ENCODE data around the gene SEMA3F. TPM values are rescaled to one million over a fixed set of nuclear protein-coding genes. Genes with fewer than 3 reads are reported as not detected.

SEMA3F gene
- total and polyA plus RNA-seq, 10 of the 15 experiments (the other 5 are each of a cell fraction or from before 2014, with no cell fraction given) = 0.08 to 0.28 (median 0.12) TPM; not detected in 6

DNA sequence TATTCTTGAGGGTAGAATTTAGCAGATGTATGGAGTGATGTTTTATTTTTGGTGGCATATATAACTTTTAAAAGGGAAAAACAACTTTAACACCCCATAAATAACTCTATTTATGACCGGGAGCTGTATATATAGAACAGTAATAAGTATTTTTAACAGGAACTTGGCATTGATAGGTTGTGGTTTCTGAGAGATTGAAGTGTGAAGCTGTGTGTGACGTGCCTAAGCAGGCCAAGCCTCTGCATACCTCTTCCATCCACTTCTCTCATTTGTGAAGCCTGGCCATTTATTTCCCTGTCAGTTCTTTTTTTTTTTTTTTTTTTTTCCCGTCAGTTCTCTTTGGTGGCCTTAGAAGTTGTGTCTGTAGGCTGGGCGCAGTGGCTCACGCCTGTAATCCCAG lies 43.4 kb upstream of the SEMA3F start:
- 42% methylated on average over 2 of the region's 5 CpGs for WGBS (ENCODE audit: insufficient coverage, insufficient replicate concordance, low lambda C conversion rate, missing lambda C conversion rate)
- Histone ChIP-seq H3K4me3 (no peak overlapping the region), H3K79me2 (ENCODE audit: control insufficient read depth, insufficient read depth, low read length) (no peaks in the 10 kb centered on the region), H3K27me3 (replicated peaks in 1 of 2; ENCODE audit: control insufficient read depth in 2 of 2, insufficient read depth in 2 of 2, low read length in 1 of 2) (no peaks in the 10 kb centered on the region), H3K9me3 (replicated peaks; ENCODE audit: control insufficient read depth, insufficient read depth, low read length) (no peaks in the 10 kb centered on the region), H4K20me1 (ENCODE audit: control insufficient read depth, insufficient read depth) (peaks cover 7% of the 10 kb centered on the region; the same call in 1 of the 2 replicates), H3K4me1 (ENCODE audit: control insufficient read depth, insufficient read depth, low read length) (no peaks in the 10 kb centered on the region; the same call in 1 of the 2 replicates), H3K27ac (ENCODE audit: control insufficient read depth, insufficient read depth) (no peak overlapping the region), H3K36me3 (ENCODE audit: control insufficient read depth in 2 of 2, insufficient read depth in 2 of 2, low read length in 1 of 2) (peaks cover 34 to 68% of the 10 kb centered on the region in 2 experiments), H2AFZ (ENCODE audit: control insufficient read depth, low read depth, low read length) (no peak overlapping the region), H3K4me2 (ENCODE audit: control insufficient read depth, insufficient read depth) (no peak overlapping the region), H3K9ac (ENCODE audit: control insufficient read depth, insufficient read depth, low read length) (no peak overlapping the region)
- ATAC-seq = peak; percentile 56
- TF ChIP-seq POLR2AphosphoS5 (IDR thresholded peaks at IDR 0.05; ENCODE audit: low read length) = no peak
- no peak for TF ChIP-seq YBX1 (IDR thresholded peaks at IDR 0.05)
- TF ChIP-seq, protein P1, sequence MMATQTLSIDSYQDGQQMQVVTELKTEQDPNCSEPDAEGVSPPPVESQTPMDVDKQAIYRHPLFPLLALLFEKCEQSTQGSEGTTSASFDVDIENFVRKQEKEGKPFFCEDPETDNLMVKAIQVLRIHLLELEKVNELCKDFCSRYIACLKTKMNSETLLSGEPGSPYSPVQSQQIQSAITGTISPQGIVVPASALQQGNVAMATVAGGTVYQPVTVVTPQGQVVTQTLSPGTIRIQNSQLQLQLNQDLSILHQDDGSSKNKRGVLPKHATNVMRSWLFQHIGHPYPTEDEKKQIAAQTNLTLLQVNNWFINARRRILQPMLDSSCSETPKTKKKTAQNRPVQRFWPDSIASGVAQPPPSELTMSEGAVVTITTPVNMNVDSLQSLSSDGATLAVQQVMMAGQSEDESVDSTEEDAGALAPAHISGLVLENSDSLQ (IDR thresholded peaks at IDR 0.05) = peak; percentile 15; the same call in 1 of the 2 replicates
- ChIA-PET CTCF (interaction anchor here (1.3 to 1.7 kb wide), 2 partner anchors 9 to 17 kb away, joined by 5 read pairs; no protein-coding TSS in a partner anchor), SMC1A (ENCODE audit: uncharacterized antibody, unreplicated experiment) (no interaction called here), RAD21 (ENCODE audit: unreplicated experiment) (no interaction called here), POLR2A (interaction anchor here (0.6 to 0.7 kb wide), 2 partner anchors 20 to 453 kb away, joined by 3 read pairs; no protein-coding TSS in a partner anchor)
- no TSS peak for BruUV-seq (replicated peaks)
- in situ Hi-C loops (cut with MboI) (no loop called here), intact Hi-C loops (cut with micrococcal nuclease; ENCODE audit: unreplicated experiment) (no loop called here)
- FAIRE-seq = no peak
- DNase-seq (ENCODE audit: low read depth, low spot score) = no peak

DNA sequence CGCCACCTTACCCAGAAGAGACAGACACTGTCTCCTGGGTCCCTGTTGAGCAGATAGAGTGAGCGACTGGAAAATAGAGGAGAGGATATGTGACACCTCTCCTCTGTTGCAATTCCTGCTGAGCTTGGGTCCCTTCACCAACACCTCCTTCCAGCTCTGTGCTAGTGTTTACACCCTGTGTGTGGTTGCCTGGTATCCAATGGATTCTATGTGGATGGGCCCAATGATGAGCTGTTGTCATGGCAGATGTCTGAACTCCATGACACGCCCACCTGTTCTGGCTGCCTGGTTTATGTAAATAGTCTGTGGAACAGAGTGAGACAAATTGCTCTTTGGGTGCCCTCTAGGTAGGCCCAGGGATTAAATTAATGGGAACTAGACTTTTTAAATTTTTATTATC lies 42.7 kb upstream of the SEMA3F start:
- Histone ChIP-seq H3K27ac (ENCODE audit: control insufficient read depth, insufficient read depth) (no peak overlapping the region), H3K9ac (ENCODE audit: control insufficient read depth, insufficient read depth, low read length) (no peak overlapping the region), H3K36me3 (ENCODE audit: control insufficient read depth in 2 of 2, insufficient read depth in 2 of 2, low read length in 1 of 2) (peaks cover 33 to 66% of the 10 kb centered on the region in 2 experiments), H3K9me3 (replicated peaks; ENCODE audit: control insufficient read depth, insufficient read depth, low read length) (no peaks in the 10 kb centered on the region), H3K4me2 (ENCODE audit: control insufficient read depth, insufficient read depth) (no peak overlapping the region), H3K4me1 (ENCODE audit: control insufficient read depth, insufficient read depth, low read length) (no peaks in the 10 kb centered on the region; the same call in 1 of the 2 replicates), H2AFZ (ENCODE audit: control insufficient read depth, low read depth, low read length) (no peak overlapping the region), H4K20me1 (ENCODE audit: control insufficient read depth, insufficient read depth) (peaks cover 7% of the 10 kb centered on the region; the same call in 1 of the 2 replicates), H3K27me3 (replicated peaks in 1 of 2; ENCODE audit: control insufficient read depth in 2 of 2, insufficient read depth in 2 of 2, low read length in 1 of 2) (no peaks in the 10 kb centered on the region), H3K79me2 (ENCODE audit: control insufficient read depth, insufficient read depth, low read length) (no peaks in the 10 kb centered on the region), H3K4me3 (no peak overlapping the region)
- TF ChIP-seq PAX5 (IDR thresholded peaks at IDR 0.05; ENCODE audit: borderline replicate concordance, low read depth, low read length) (no peak), CREM (IDR thresholded peaks at IDR 0.05; ENCODE audit: low read depth) (no peak), MAX (IDR thresholded peaks at IDR 0.05; ENCODE audit: low read depth, low read length) (no peak), KDM1A (IDR thresholded peaks at IDR 0.05; ENCODE audit: borderline replicate concordance) (no peak), ZBED1 (IDR thresholded peaks at IDR 0.05; ENCODE audit: borderline replicate concordance) (no peak)
- TF ChIP-seq, protein P2, sequence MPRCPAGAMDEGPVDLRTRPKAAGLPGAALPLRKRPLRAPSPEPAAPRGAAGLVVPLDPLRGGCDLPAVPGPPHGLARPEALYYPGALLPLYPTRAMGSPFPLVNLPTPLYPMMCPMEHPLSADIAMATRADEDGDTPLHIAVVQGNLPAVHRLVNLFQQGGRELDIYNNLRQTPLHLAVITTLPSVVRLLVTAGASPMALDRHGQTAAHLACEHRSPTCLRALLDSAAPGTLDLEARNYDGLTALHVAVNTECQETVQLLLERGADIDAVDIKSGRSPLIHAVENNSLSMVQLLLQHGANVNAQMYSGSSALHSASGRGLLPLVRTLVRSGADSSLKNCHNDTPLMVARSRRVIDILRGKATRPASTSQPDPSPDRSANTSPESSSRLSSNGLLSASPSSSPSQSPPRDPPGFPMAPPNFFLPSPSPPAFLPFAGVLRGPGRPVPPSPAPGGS (IDR thresholded peaks at IDR 0.05; ENCODE audit: borderline replicate concordance, insufficient read depth, low read depth, low read length, poor library complexity, severe bottlenecking) = no peak
- SMC1A ChIA-PET (ENCODE audit: uncharacterized antibody, unreplicated experiment) = no interaction called here
- in situ Hi-C loops (cut with MboI) = no loop called here
- intact Hi-C loops (cut with micrococcal nuclease; ENCODE audit: unreplicated experiment) = no loop called here
- CTCF ChIA-PET = interaction anchor here (1.7 kb wide), 1 partner anchor 8 kb away, joined by 5 read pairs; no protein-coding TSS in a partner anchor
- DNase-seq (ENCODE audit: low read depth, low spot score) (no peak), FAIRE-seq (no peak), ATAC-seq (no peak; the same call in 2 of the 3 replicates)
- no TSS peak for BruUV-seq (replicated peaks)
- RAD21 ChIA-PET (ENCODE audit: unreplicated experiment) = no interaction called here
- POLR2A ChIA-PET = interaction anchor here (0.6 to 0.7 kb wide), 2 partner anchors 19 to 1367 kb away, joined by 3 read pairs; no protein-coding TSS in a partner anchor
- WGBS (ENCODE audit: insufficient coverage, insufficient replicate concordance, low lambda C conversion rate, missing lambda C conversion rate) = 85% methylated on average over 3 of the region's 3 CpGs
